Measurements from ENCODE around the gene EYS.
A peak's percentile ranks its signal among the peaks of the same experiment; 100 is the strongest.

DNA sequence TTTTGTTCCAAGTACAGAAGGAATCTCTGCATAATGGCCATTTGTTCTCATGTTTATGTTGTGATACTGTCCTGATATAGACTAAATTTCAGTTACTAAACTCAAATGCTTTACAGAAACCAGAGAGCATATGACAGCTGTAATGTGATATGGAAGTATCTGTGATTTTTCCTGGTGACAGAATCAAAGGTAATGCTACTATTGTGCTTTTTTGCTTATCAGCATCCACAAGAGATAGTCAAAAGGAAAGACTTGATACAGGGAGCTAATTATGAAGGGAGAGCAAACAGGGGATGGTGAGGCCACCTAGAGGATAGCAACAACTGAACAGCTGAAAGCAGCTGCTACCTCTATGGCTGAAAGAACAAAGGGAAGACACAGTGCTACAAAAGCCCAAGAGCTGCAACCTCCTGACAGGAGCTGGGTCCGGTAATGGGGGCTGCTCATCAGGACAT, 1890.0 kb downstream of the EYS start:
- TF ChIP-seq, protein P1, sequence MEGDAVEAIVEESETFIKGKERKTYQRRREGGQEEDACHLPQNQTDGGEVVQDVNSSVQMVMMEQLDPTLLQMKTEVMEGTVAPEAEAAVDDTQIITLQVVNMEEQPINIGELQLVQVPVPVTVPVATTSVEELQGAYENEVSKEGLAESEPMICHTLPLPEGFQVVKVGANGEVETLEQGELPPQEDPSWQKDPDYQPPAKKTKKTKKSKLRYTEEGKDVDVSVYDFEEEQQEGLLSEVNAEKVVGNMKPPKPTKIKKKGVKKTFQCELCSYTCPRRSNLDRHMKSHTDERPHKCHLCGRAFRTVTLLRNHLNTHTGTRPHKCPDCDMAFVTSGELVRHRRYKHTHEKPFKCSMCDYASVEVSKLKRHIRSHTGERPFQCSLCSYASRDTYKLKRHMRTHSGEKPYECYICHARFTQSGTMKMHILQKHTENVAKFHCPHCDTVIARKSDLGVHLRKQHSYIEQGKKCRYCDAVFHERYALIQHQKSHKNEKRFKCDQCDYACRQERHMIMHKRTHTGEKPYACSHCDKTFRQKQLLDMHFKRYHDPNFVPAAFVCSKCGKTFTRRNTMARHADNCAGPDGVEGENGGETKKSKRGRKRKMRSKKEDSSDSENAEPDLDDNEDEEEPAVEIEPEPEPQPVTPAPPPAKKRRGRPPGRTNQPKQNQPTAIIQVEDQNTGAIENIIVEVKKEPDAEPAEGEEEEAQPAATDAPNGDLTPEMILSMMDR (conservative IDR thresholded peaks at IDR 0.05; ENCODE audit: low read length), result peak; percentile 56
- no peak for TF ChIP-seq EZH2phosphoT487 (IDR thresholded peaks at IDR 0.05; ENCODE audit: borderline replicate concordance)

Measured in Loucy (cell line).